HFF-Myc (cell line): ENCODE results near the gene OTOF.

Experiments used
- DNase-seq: peaks from one replicate; pipeline ENCODE4 v3.0.0-alpha.2; 2011; ENCODE audit warnings: low read depth; ENCODE audit errors: extremely low read depth
- H3K4me3 ChIP-seq: replicated peaks from 2 replicates; pipeline ENCODE4 v1.5.1; 2011; ENCODE audit warnings: low read depth, mild to moderate bottlenecking, control low read depth, low read length
- TF ChIP-seq, protein P1 (sequence below): IDR thresholded peaks from 2 replicates; pipeline ENCODE4 v1.5.1; 2012; ENCODE audit warnings: mild to moderate bottlenecking, low read depth, low read length, control low read depth; ENCODE audit errors: missing control alignments

OTOF gene

DNA sequence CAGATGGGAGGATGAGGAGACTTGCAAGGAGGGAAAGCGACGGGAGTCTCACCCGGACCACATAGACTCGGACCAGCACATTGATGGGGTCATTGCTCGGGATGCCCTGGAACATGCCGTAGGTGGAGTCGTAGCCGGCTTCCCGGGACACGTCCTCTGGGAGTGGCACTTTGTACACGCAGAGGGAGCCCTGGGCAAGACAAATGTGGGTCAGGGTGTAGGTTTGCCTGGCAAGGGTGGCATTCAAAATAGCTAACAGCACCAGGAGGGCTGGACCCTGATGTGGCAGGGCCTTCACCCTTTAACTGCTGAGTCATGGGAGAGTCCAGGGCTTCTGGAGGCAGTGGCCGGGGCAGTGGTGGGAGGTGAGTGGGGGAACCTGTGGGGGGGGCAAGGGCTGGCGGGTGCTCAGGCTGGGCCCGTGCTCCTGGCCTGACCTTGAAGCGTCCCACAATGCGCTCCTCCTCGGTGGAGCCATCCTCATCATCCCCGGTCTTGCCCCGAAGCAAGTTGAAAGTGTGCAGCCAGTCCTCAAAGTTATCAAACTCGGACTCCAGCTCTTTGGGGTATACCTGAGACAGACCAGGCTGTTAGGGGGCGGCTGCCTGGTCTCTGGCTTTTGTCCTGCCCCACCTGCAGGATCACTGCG lies 11.1 kb downstream of the OTOF start:
- TF ChIP-seq, protein P1, sequence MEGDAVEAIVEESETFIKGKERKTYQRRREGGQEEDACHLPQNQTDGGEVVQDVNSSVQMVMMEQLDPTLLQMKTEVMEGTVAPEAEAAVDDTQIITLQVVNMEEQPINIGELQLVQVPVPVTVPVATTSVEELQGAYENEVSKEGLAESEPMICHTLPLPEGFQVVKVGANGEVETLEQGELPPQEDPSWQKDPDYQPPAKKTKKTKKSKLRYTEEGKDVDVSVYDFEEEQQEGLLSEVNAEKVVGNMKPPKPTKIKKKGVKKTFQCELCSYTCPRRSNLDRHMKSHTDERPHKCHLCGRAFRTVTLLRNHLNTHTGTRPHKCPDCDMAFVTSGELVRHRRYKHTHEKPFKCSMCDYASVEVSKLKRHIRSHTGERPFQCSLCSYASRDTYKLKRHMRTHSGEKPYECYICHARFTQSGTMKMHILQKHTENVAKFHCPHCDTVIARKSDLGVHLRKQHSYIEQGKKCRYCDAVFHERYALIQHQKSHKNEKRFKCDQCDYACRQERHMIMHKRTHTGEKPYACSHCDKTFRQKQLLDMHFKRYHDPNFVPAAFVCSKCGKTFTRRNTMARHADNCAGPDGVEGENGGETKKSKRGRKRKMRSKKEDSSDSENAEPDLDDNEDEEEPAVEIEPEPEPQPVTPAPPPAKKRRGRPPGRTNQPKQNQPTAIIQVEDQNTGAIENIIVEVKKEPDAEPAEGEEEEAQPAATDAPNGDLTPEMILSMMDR = no peak
- DNase-seq = no peak
- no peak overlapping the region for H3K4me3 ChIP-seq

DNA sequence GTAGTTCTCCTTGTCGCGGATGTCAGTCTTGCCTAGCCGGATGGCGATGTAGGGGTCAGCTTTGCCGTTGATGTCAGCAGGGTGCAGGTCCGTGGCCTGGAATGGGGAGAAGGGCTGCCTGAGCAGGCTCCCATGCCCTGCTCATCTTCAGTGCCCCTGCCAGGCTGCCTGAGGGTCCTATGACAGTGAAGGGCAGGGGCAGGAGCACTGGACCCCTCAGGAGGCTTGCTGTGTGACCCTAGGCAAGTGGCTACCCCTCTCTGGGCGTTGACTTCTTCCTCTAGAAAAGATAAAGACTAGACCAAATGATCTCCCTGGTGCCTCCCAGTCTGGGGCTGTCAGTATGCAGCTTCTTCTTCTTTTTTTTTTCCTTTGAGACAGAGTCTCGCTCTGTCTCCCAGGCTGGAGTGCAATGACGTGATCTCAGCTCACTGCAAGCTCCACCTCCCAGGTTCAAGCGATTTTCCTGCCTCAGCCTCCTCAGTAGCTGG lies 11.9 kb downstream of the OTOF start:
- no peak overlapping the region for H3K4me3 ChIP-seq
- TF ChIP-seq, protein P1 = no peak
- DNase-seq = no peak

DNA sequence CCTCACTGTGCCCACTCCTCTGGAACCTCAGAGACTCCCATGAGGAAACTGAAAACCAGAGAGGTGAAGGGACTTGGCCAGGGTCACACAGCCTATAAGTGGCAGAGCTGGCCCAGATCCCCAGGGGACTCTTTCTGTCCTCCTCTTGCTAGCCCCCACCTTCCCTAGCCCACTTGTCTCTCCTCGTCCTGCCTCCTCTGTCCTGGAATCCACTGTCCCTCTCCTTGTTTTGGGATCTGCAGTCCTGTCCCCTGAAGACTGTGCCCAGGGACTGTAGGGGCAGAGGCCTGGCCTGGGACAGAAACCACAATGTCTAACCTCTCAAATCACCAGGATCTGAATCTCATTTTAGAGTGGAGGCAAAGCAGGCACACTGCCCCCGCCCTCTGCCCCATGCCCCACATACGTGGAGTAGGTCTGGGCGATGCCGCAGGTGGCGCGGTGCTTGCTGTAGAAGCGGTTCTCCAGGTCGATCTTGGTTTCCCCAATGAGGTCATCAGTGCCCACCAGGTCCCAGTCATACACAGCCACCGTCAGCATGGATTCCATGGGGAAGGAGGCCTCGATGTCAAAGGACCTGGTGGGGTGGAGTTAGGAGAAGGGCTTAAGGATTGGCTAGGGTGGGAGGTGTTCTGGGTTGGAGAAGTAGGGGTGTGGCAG lies 12.5 kb downstream of the OTOF start:
- DNase-seq = no peak
- TF ChIP-seq, protein P1 = no peak
- H3K4me3 ChIP-seq = no peak overlapping the region

DNA sequence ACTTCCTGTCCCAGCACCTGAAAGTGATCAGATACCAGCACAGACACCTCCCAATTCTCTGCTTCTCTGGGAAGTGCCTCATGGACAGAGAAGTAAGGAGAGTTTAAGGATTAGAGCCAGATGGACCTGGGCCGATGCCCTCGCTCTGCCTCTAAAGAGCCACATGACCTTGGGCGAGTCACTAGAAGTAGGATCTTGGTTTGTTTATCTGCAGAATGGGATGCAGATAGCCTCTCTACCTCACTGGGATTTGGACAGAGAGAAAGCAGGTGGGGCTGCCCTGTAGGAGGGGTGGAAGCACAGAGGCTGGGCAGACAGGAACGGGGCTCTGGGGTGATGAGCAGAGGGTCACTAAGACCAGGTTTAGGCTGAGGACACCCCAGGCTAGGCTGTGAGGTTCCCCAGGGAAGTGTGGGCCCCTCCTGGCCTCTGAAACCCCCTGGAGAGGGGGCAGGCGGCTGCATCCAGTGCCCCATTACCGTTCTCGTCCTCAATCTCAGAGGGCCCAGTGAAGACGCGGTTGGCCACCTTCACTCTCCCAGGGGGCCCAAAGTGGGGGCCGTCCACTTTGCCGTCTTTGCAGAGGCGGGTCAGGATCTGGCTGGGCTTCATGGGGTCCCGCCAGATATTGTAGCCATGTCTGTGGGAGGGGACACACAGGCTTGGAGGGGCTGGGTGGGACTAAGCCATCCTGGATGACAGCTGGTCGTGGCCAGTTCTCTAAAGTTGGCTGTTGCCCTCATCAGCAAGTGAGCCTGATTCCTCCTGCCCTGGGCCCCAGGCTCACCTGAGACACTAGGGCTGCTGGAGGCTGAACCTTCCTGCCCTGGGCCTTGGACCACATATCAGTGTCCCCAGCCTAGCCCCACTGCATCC lies 13.3 kb downstream of the OTOF start:
- TF ChIP-seq, protein P1 = no peak
- no peak overlapping the region for H3K4me3 ChIP-seq
- peak; percentile 6 for DNase-seq

DNA sequence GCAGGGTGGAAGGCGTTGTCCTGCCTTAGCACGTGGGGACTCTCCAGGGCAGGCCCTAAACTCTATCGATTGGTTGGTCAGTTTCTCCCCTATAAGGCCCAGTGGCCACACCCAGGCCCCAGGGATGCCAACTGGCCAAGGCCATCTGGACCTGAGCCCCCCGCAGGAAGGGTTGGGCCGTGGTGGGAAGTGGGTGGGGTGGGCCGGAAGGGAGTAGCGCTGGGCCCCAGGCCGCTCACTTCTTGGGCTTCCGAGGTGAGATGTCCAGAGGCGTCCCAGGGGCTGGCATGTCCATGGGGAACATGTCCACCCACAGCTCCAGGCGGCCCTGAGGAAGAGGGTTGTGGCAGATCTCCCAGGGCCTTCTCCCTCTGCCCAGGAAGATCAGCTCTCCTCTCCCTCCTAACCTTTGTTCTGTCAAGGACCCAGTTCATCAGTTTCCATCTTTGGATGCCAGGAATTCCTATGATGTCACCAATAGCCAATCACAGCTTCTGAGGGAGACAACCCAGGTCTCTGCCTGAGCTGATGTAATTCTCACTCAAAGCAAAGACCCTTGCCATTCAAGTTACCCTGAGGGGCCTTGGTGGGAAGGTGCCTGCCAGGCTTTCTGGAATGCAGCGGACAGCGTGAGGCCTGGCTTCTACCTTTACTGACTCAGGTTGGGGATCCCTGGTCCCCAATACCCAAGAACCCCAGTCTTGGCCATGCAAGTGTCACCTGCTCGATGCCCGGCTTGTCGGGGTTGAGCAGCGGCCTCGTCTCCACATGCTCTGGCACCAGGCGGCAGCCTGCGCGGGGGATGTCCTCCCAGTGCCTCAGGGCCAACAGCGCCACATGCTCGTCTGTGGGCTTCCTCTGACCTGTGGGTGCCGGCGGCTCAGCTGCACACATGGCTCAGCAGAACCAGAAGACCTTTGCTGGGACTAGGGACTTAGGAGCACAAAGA lies 14.4 kb downstream of the OTOF start:
- DNase-seq = no peak
- TF ChIP-seq, protein P1 = no peak

More for the DNA sequence above, 14.4 kb downstream of the OTOF start:
- no peak overlapping the region for H3K4me3 ChIP-seq
